Stimulated activated CD4-positive, alpha-beta T cell treated with anti-CD3 and anti-CD28 coated beads, Interleukin-4, amount 100 ng/mL, for 48 hours (primary cell): ENCODE results near the gene CHST6.
"Not testable (repeated sequence)": the region's sequence is repeated elsewhere in the genome, so short reads cannot be mapped to it uniquely, and the experiment has no call there.

ENCODE experiments used
- DNase-seq, 2 donors: peaks; one replicate each; pipeline ENCODE4 v3.0.0-alpha.2; 2020; ENCODE audit warnings: low read depth in 2 of 2

Gene CHST6

GRCh38 chr16:75495076-75495674, at the start of gene CHST6:
Gene CHST6 (minus strand): TSS chr16:75495441. CDS start chr16:75479828, 15,613 bp downstream.
- no peak for DNase-seq

DNA sequence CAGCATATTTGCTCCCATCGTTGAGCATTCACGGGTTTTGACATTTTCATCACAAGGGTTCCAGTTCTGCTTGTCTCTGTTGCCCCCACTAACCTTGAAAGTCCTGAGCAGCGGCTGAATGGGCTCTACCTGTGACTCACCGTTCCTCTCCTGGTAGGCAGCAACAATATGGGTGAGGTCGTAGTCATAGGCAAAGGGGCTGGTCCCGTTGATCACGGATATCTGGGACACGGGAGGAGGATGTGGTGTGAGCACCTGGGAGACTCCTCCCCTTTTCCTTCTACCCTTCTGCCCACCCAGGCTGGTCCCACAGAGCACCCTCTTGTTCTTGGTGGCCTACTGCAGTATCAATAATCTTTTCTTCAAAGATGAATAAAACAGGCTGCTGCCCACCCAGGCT, 47.2 kb upstream of the CHST6 start:
- not testable (repeated sequence) for DNase-seq

- no peak for DNase-seq
Observed at GRCh38 chr16:75541236-75541635, 46.0 kb upstream of the CHST6 start.

- not testable (repeated sequence) for DNase-seq
Observed at GRCh38 chr16:75538882-75539565, 43.8 kb upstream of the CHST6 start.

GRCh38 chr16:75537776-75538175, 42.5 kb upstream of the CHST6 start:
- no peak for DNase-seq

DNA sequence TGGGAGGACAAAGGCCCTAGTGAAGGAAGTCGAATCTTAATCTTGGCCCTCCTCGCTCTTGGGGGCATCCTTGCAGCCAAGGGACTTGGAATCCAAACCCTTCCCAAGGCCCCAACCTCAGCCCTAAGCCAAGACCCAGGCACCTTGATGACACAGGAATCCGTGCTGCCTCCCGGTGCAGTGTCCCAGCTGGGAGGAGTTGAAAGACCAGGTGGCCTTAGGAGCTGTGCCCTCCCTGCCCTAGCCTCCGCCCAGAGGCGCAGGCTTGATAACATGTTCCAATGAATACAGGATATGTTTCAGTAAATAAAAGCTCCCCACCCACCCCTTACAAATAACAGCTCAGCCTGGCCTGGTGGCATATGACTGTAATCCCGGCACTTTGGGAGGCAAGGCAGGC, 40.7 kb upstream of the CHST6 start, which contains the start of gene CHST5:
TSS of gene CHST5 (minus strand) at position 208 of the 400 bp plus-strand sequence. CDS start 5,724 bp downstream, outside the sequence.
- DNase-seq = no peak

GRCh38 chr16:75535211-75535843, 40.1 kb upstream of the CHST6 start:
- DNase-seq = no peak

- no peak for DNase-seq
Observed at GRCh38 chr16:75534560-75535205, 39.4 kb upstream of the CHST6 start.

GRCh38 chr16:75532791-75533190, 37.5 kb upstream of the CHST6 start:
- DNase-seq = no peak

GRCh38 chr16:75532142-75532765, 37.0 kb upstream of the CHST6 start:
- DNase-seq = no peak

GRCh38 chr16:75529959-75530358, 34.7 kb upstream of the CHST6 start:
- no peak for DNase-seq

DNA sequence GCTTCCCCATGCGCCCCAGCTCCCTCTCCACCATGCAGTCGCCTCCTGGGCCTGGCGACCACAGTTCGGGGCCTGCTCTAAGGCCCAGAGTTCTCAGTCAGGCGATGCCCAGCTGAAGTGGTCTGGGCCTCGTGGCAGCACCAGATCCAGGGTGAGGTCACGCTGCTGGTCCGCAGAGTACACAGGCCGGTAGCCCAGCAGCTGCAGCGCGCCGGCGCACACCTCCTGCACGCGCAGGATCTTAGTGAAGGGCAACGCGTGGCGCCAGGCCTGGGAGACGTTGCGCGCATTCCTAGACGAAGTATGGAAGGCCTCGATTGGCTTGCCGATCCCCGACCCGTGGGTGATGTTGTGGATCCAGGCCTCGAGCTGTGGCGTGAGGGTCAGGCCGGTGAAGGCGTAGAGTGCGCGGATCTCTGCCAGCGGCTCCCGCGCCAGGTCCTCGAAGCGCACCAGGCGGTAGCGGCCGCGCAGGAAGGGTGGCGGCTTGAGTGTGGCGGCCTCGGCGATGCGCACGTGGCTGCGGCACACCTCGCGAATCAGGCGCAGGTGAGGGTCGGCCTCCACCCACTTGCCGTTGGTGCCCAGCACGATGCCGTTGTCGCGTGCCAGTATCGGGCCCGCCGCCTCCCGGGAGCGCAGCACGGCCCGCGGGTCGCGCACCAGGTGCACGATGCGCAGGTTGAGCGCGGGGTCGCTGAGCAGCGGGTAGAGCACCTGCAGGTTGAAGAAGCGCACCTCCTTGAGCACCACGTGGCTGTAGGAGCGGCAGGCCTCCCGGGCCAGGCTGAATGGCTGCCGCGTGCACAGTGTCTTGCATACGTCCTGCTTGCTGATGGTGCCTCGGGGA, 34.0 kb upstream of the CHST6 start:
- DNase-seq = no peak

DNA sequence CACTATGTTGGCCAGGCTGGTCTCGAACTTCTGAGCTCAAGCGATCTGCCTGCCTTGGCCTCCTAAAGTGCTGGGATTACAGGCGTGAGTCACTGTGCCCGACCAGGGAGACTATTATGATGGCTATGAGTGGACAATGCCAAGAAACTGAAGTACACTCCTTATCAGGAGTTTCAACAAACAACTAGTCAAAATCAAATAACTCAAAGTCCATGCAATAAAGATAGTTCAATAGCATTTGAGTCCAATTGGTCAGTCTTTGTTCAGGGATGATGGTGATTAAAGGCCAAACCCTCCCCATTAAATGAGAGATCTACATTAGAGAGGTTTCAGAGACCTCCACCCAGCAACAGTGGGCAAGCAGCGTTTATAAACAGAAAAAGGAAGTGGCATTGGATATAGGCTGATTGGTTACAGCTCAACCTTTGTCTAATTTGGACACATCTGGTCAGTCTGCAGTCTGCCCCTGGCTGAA, 32.6 kb upstream of the CHST6 start:
- no peak for DNase-seq

GRCh38 chr16:75526032-75526790, 31.0 kb upstream of the CHST6 start:
- DNase-seq = no peak

GRCh38 chr16:75519175-75519574, 23.9 kb upstream of the CHST6 start:
- DNase-seq = no peak

DNA sequence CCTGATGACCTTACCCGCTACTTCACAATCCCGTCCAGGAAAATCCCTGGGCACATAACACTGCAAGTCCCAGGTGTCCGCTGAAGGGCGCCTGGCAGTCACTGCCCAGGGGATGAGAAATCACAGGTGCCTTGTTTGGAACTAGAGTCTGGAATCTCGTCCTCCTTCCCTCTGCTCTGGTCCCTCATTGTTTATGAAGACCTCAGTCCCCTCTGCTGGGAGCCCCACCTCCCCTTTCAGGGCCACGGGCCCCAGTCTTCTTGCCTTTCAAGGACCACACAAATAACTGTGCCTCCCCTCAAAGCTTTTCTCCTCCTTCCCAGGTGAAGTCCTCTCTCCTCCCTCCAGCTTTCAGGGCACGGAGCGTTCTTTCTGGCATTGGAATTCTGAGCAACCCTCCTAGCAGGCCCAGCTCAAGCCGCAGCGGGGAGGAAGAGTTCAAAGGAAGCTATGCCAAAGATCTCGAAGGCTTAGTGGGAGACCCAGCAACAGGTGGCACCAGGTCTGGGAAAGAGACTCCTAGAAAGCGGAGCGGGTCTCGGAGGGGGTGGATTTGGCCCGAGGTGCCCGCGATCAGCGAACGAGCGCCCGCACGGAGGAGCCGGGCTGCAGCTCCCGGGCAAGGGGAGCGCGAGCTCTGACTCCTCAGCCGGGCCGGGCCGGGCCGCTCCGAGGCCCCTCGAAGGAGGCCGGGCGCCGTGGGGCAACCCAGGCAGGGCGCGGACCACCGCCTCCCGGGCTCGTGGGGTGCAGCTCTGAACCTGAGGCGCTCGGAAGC, 21.1 kb upstream of the CHST6 start:
- DNase-seq = not testable (repeated sequence)

- DNase-seq = no peak
Observed at GRCh38 chr16:75514296-75514695, 19.1 kb upstream of the CHST6 start.

DNA sequence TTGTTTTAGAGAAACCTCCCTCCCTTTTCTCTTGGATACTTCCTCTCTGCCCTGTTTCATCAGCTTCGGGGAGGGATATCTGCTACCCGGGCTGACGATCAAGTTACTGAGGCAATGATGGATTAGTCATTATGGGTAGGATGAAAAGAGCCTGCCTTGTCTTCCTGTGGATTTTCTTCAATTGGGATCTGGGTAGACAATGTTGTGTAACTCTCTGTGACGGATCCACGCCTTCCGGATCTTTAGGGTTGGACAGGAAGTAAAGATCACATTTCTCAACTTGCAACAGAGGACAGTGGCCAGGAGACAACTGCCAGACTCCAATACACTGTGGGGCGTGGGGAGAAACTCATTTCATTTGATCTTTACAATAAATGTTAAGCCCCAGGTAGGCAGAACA, 11.3 kb upstream of the CHST6 start:
- DNase-seq = no peak

- DNase-seq = no peak
Observed at GRCh38 chr16:75506107-75506506, 10.9 kb upstream of the CHST6 start.
